Trophoblast cell (in vitro differentiated cells and primary cell): ENCODE results near the gene IFRD1.

Experiments
- DNase-seq, 2 donors: peaks; one replicate each; pipeline ENCODE4 v3.0.0-alpha.2; 2016
- H2AFZ ChIP-seq: 2 replicates; pipeline ENCODE4 v1.6.1; 2013; ENCODE audit warnings: low read length, moderate library complexity, mild to moderate bottlenecking; ENCODE audit not compliant: insufficient read depth, poor library complexity
- H2AK5ac ChIP-seq: 2 replicates; pipeline ENCODE4 v1.6.1; 2013; ENCODE audit warnings: mild to moderate bottlenecking, low read length
- H2BK120ac ChIP-seq: 2 replicates; pipeline ENCODE4 v1.6.1; 2013; ENCODE audit warnings: low read length, mild to moderate bottlenecking, moderate library complexity; ENCODE audit not compliant: insufficient read depth, poor library complexity
- H2BK12ac ChIP-seq: 2 replicates; pipeline ENCODE4 v1.6.1; 2013; ENCODE audit warnings: mild to moderate bottlenecking, low read length, moderate library complexity
- H2BK5ac ChIP-seq: 2 replicates; pipeline ENCODE4 v1.6.1; 2013; ENCODE audit warnings: low read length, low read depth, moderate library complexity, mild to moderate bottlenecking; ENCODE audit not compliant: poor library complexity
- H3K14ac ChIP-seq: 2 replicates; pipeline ENCODE4 v1.6.1; 2013; ENCODE audit warnings: mild to moderate bottlenecking, low read length
- H3K18ac ChIP-seq: 2 replicates; pipeline ENCODE4 v1.6.1; 2013; ENCODE audit warnings: mild to moderate bottlenecking, low read length
- H3K23ac ChIP-seq: 2 replicates; pipeline ENCODE4 v1.6.1; 2013; ENCODE audit warnings: low read length
- H3K27ac ChIP-seq: 2 replicates; pipeline ENCODE4 v1.5.1; 2013; ENCODE audit warnings: low read depth, mild to moderate bottlenecking, inconsistent platforms, low read length, moderate library complexity
- H3K27me3 ChIP-seq: 2 replicates; pipeline ENCODE4 v1.6.1; 2013; ENCODE audit warnings: inconsistent platforms, mild to moderate bottlenecking, low read length, moderate library complexity; ENCODE audit not compliant: insufficient read depth
- H3K36me3 ChIP-seq, 2 experiments: 1 replicate in 1 of 2; 2 replicates in 1 of 2; pipeline ENCODE4 v1.6.1; 2013; ENCODE audit warnings: low read length in 2 of 2, mild to moderate bottlenecking in 2 of 2, moderate library complexity in 1 of 2; ENCODE audit not compliant: insufficient read depth in 2 of 2, control insufficient read depth in 1 of 2
- H3K4ac ChIP-seq: 2 replicates; pipeline ENCODE4 v1.6.1; 2013; ENCODE audit warnings: low read depth, mild to moderate bottlenecking, low read length, moderate library complexity
- H3K4me1 ChIP-seq, 2 experiments: 1 replicate in 1 of 2; 2 replicates in 1 of 2; pipeline ENCODE4 v1.6.1; 2013; ENCODE audit warnings: low read length in 2 of 2, mild to moderate bottlenecking in 2 of 2, moderate library complexity in 1 of 2; ENCODE audit not compliant: insufficient read depth in 2 of 2, control insufficient read depth in 1 of 2
- H3K4me2 ChIP-seq: 2 replicates; pipeline ENCODE4 v1.6.1; 2013; ENCODE audit warnings: inconsistent platforms, mild to moderate bottlenecking, low read length, moderate library complexity
- H3K4me3 ChIP-seq: 2 replicates; pipeline ENCODE4 v1.5.1; 2013; ENCODE audit warnings: mild to moderate bottlenecking, low read depth, low read length, inconsistent platforms
- H3K79me1 ChIP-seq: one replicate; pipeline ENCODE4 v1.6.1; 2013; ENCODE audit warnings: low read length
- H3K79me2 ChIP-seq: 2 replicates; pipeline ENCODE4 v1.6.1; 2013; ENCODE audit warnings: low read length, mild to moderate bottlenecking; ENCODE audit not compliant: control insufficient read depth, insufficient read depth, poor library complexity
- H3K9ac ChIP-seq: 2 replicates; pipeline ENCODE4 v1.6.1; 2013; ENCODE audit warnings: mild to moderate bottlenecking, low read length
- H3K9me3 ChIP-seq: 2 replicates; pipeline ENCODE4 v1.6.1; 2013; ENCODE audit warnings: low read depth, mild to moderate bottlenecking, control low read depth, inconsistent platforms, low read length; ENCODE audit not compliant: insufficient read depth
- H4K12ac ChIP-seq: 2 replicates; pipeline ENCODE4 v1.6.1; 2013; ENCODE audit warnings: low read depth, mild to moderate bottlenecking, low read length, moderate library complexity
- H4K8ac ChIP-seq: 2 replicates; pipeline ENCODE4 v1.6.1; 2013; ENCODE audit warnings: low read depth, mild to moderate bottlenecking, low read length, moderate library complexity
- H4K91ac ChIP-seq: one replicate; pipeline ENCODE4 v1.6.1; 2013; ENCODE audit warnings: low read depth, mild to moderate bottlenecking, low read length, moderate library complexity
- WGBS: extraction: QIAGEN DNeasy Blood & Tissue Kit; methylation state at CpG from one replicate; pipeline ENCODE4 v1.1.7; 2013; ENCODE audit warnings: missing lambda C conversion rate; ENCODE audit not compliant: insufficient read length, insufficient coverage; ENCODE audit errors: extremely low coverage; 5-methylcytosine and 5-hydroxymethylcytosine counted together

IFRD1 gene

GRCh38 chr7:112448381-112448780 is 1.9 kb upstream of the IFRD1 start:
- Histone ChIP-seq H3K4me3 (no peak overlapping the region), H3K79me1 (peaks cover 11% of the 10 kb centered on the region), H3K9me3 (no peaks in the 10 kb centered on the region), H3K23ac (no peak overlapping the region), H2BK120ac (no peak overlapping the region), H3K27ac (no peak overlapping the region), H2AK5ac (no peak overlapping the region), H2AFZ (no peak overlapping the region), H4K8ac (no peak overlapping the region), H2BK5ac (no peak overlapping the region), H3K36me3 (no peaks in the 10 kb centered on the region), H3K79me2 (peaks cover 10% of the 10 kb centered on the region), H3K18ac (no peak overlapping the region), H4K91ac (peak overlapping the region; percentile 30), H2BK12ac (peak overlapping the region; percentile 45), H4K12ac (no peak overlapping the region), H3K4me2 (no peak overlapping the region), H3K9ac (no peak overlapping the region), H3K4ac (no peak overlapping the region), H3K4me1 (peaks cover 0 to 7% of the 10 kb centered on the region in 2 experiments), H3K14ac (no peak overlapping the region), H3K27me3 (no peaks in the 10 kb centered on the region)
- WGBS, result no CpG with 5 or more reads among the region's 2 CpGs
- DNase-seq, result no peak

- WGBS, result no CpG with 5 or more reads among the region's 3 CpGs
- Histone ChIP-seq H4K12ac (no peak overlapping the region), H3K79me2 (peaks cover 10% of the 10 kb centered on the region), H3K18ac (no peak overlapping the region), H3K9ac (no peak overlapping the region), H3K9me3 (no peaks in the 10 kb centered on the region), H3K4me2 (no peak overlapping the region), H3K14ac (no peak overlapping the region), H3K4me1 (peaks cover 0 to 7% of the 10 kb centered on the region in 2 experiments), H3K36me3 (no peaks in the 10 kb centered on the region), H3K4me3 (no peak overlapping the region), H2BK120ac (no peak overlapping the region), H3K4ac (no peak overlapping the region), H2BK5ac (no peak overlapping the region), H2BK12ac (peak overlapping the region; percentile 14), H3K27me3 (no peaks in the 10 kb centered on the region), H4K91ac (no peak overlapping the region), H4K8ac (no peak overlapping the region), H3K27ac (no peak overlapping the region), H2AFZ (no peak overlapping the region), H3K23ac (no peak overlapping the region), H2AK5ac (no peak overlapping the region), H3K79me1 (peaks cover 11% of the 10 kb centered on the region)
- DNase-seq, result peak in 1 of 2 donors; percentile 25
Measured at GRCh38 chr7:112448891-112449290, 1.4 kb upstream of the IFRD1 start.

- Histone ChIP-seq H3K14ac (no peak overlapping the region), H3K4me2 (peak overlapping the region; percentile 86), H3K4me1 (peaks cover 0 to 7% of the 10 kb centered on the region in 2 experiments), H2BK5ac (no peak overlapping the region), H4K12ac (no peak overlapping the region), H4K8ac (no peak overlapping the region), H3K18ac (no peak overlapping the region), H3K27me3 (no peaks in the 10 kb centered on the region), H2BK120ac (no peak overlapping the region), H4K91ac (no peak overlapping the region), H3K9ac (no peak overlapping the region), H3K79me1 (peaks cover 11% of the 10 kb centered on the region), H3K79me2 (peaks cover 13% of the 10 kb centered on the region), H3K4ac (no peak overlapping the region), H2BK12ac (no peak overlapping the region), H2AK5ac (no peak overlapping the region), H3K4me3 (no peak overlapping the region), H3K23ac (no peak overlapping the region), H3K36me3 (no peaks in the 10 kb centered on the region), H3K9me3 (no peaks in the 10 kb centered on the region), H3K27ac (peak overlapping the region; percentile 10), H2AFZ (no peak overlapping the region)
- DNase-seq, result peak; percentile 70 to 78
- no CpG with 5 or more reads among the region's 5 CpGs for WGBS
Measured at GRCh38 chr7:112449353-112449752, 907 bp upstream of the IFRD1 start.

- Histone ChIP-seq H3K9me3 (no peaks in the 10 kb centered on the region), H2BK12ac (peak overlapping the region; percentile 12), H2BK5ac (peak overlapping the region; percentile 53), H3K79me1 (peaks cover 11% of the 10 kb centered on the region), H4K8ac (peak overlapping the region; percentile 82), H3K23ac (no peak overlapping the region), H3K4me2 (peak overlapping the region; percentile 79), H3K36me3 (peaks cover 0 to 2% of the 10 kb centered on the region in 2 experiments), H3K4me3 (peak overlapping the region; percentile 95), H2AK5ac (no peak overlapping the region), H3K4me1 (peaks cover 0 to 7% of the 10 kb centered on the region in 2 experiments), H3K9ac (peak overlapping the region; percentile 89), H4K12ac (peak overlapping the region; percentile 66), H3K27ac (peak overlapping the region; percentile 63), H3K27me3 (no peaks in the 10 kb centered on the region), H3K18ac (peak overlapping the region; percentile 71), H2AFZ (peak overlapping the region; percentile 3), H4K91ac (peak overlapping the region; percentile 79), H2BK120ac (peak overlapping the region; percentile 5), H3K4ac (peak overlapping the region; percentile 95), H3K14ac (peak overlapping the region; percentile 31), H3K79me2 (peaks cover 13% of the 10 kb centered on the region)
- no CpG with 5 or more reads among the region's 57 CpGs for WGBS
- peak; percentile 87 to 88 for DNase-seq
Measured at GRCh38 chr7:112450807-112451761, 824 bp downstream of the IFRD1 start.
